Measurements from ENCODE around the gene ARHGAP35. TPM values are rescaled to one million over a fixed set of nuclear protein-coding genes. Genes with fewer than 3 reads are reported as not detected.
"Not testable (repeated sequence)": the region's sequence is repeated elsewhere in the genome, so short reads cannot be mapped to it uniquely, and the experiment has no call there.

Gene ARHGAP35
- polyA plus RNA-seq, 3 donors = 8.3 to 14.8 (median 13.4) TPM

DNA sequence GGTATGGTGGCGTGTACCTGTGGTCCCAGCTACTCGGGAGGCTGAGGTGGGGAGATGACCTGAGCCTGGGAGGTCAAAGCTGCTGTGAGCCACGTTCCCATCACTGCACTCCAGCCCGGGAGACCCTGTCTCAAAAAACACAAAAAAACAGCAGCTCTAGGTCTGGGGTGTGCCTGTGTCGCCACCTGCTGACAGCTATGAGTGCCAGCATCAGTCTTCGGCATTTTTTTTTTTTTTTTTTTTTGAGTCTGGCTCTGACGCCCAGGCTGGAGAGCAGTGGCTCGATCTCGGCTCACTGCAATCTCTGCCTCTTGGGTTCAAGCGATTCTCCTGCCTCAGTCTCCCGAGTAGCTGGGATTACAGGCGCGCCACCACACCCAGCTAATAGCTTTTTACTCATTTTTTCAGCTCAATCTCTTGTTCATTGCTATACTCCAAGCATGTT is 20.3 kb upstream of the ARHGAP35 start:
- H3K27ac ChIP-seq (ENCODE audit: low read depth, low read length) = no peak overlapping the region
- 16 to 28% (median 16%) methylated on average over 11 to 13 of the region's 13 CpGs for WGBS, 3 donors

DNA sequence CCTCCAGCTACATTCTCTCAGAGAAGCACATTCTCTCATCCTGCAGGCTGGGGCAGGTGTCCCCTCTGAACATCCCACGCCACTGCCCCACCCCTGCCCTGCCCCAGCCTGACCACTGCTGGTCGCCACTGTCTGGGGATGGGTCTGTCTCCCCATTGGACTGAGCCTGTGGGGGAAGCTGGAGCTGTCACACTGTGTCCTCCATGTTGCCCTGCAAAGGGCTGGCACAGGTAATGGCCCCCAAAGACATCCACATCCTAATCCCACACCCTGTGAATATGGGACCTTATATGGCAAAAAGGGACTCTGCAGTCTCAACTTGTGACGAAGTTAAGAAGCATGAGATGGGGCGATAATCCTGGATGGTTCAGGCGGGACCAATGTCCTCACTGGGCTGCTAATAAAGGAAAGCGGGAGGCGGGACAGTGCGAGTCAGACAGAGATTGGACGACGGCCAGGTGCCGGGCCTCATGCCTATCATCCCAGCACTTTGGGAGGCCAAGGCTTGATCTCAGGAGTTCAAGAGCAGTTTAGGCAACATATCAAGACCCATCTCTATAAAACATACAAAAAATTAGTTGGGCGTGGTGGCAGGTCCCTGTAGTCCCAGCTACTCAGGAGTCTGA is 19.2 kb upstream of the ARHGAP35 start:
- whole genome bisulfite sequencing, 3 donors = 56 to 79% (median 72%) methylated on average over 12 of the region's 12 CpGs
- H3K27ac ChIP-seq (ENCODE audit: low read depth, low read length) = no peak overlapping the region

DNA sequence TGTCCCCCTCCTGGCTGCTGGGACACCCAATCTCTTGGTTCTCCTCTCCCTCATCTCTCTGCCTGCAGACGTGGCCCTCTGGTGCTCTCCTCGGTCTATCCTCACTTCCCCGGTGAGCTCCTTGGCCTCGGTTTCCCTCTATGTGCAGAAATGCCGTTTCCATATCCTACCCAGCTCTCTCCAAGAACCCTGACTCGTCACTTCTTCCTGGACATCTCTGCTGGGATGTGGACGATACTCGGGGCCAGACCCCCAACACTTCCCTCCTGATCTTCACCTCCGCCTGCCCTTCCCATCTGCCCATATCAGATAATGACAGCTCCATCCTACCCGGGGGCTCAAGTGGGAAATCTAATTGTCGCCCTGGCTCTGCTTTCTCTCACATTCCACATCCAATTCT is 18.0 kb upstream of the ARHGAP35 start:
- WGBS, 3 donors = 83 to 86% (median 86%) methylated on average over 11 of the region's 11 CpGs
- no peak overlapping the region for H3K27ac ChIP-seq (ENCODE audit: low read depth, low read length)

DNA sequence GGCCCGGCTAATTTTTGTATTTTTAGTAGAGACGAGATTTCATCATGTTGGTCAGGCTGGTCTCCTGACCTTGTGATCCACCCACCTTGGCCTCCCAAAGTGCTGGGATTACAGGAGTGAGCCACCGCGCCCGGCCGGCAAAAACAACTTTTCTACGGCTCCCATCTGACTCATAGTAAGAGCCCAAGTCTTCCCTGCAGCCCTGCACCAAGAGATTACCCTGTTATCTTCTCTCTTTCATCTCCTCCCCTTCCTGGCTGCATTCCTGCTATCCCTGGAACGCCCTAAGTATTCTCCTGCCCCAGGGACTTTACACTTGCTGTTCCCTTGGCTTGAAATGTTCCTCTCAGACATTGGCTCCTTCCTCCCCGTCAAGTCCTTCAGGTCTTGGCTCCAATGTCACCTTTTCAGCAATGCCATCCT is 16.7 kb upstream of the ARHGAP35 start:
- H3K27ac ChIP-seq (ENCODE audit: low read depth, low read length) = no peak overlapping the region

DNA sequence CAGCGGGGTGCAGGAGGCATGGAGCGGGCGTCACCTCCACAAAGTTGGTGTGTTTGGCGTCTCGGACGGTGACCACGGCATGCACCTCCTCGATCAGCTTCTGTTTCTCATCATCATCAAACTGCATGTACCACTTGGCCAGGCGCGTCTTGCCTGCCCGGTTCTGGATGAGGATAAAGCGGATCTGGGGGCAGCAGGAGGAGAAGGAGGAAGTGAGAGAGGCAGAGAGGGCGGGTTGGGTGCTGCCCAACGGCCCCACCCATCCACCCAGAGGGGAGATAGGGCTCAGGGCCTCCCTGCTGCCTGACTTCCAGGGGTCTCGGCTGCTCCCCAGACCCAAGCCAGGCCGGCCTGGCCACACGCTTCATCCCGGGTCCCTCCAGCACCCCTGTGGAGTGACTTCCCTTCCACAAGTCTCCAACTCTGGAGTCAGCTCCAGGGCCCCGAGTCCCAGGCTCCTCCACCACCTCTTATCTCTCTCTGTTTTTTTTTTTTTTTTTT is 14.8 kb upstream of the ARHGAP35 start:
- H3K27ac ChIP-seq (ENCODE audit: low read depth, low read length) = no peak overlapping the region
- 78 to 84% (median 83%) methylated on average over 18 to 19 of the region's 19 CpGs for WGBS, 3 donors

More for the DNA sequence above, 16.7 kb upstream of the ARHGAP35 start:
- WGBS, 3 donors = 78 to 86% (median 80%) methylated on average over 9 of the region's 9 CpGs

DNA sequence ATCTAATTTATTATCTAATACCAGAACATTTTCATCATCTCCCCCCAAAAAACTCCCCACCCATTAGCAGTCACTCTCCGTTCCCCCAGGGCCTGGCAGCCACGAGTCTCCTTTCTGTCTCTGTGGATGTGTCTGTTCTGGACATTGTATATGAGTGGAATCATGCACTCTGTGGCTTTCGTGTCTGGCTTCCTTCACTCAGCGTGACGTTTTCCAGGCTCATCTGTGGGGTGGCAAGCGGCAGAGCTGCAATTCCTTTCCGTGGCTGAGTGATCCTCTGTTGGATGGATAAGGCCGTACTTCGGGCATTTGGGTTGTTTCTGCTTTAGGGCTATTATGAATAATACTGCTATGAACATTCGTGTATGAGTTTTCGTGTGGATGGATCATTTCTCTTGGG is 13.3 kb upstream of the ARHGAP35 start:
- H3K27ac ChIP-seq (ENCODE audit: low read depth, low read length) = no peak overlapping the region
- 87 to 93% (median 89%) methylated on average over 11 of the region's 11 CpGs for WGBS, 3 donors

DNA sequence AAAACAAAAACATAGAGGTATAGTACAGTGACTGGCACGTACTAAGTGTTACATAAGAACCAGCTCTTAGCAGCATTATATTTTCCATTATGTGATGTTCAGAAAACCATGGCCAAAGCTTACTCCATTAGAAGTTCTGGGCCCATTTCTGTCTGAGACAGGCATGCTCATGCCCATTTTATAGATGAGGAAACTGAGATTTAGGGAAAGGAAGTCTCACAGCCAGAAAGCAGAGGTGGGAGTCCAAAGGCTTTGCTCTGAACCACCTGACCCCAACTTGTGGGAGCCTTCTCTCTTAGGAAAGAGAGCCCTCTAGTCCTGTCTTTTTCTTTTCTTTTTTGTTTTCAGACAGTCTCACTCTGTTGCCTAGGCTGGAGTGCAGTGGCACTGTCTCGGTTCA is 12.4 kb upstream of the ARHGAP35 start:
- 86 to 89% (median 87%) methylated on average over 2 of the region's 2 CpGs for WGBS, 3 donors
- H3K27ac ChIP-seq (ENCODE audit: low read depth, low read length) = no peak overlapping the region

DNA sequence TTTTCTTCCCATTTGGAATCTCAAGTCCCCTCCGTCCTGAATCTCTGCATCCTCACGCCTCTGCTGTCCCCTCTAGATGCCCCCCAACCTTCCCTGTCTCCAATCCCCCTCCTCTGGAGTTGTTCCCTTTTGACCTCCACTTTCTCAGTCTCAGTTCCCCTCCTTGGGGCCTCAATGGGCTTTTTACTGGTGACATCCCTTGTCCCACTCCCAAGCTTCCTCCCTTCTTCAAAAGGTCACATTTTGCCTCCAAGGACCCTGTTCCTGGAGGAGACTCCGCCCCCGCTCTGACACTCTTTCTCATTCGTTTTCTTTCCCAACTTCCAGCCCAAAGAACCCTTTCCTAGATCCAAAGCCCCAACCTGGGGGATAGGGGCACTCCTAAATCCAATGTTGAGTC is 11.2 kb upstream of the ARHGAP35 start:
- 38 to 42% (median 41%) methylated on average over 5 of the region's 5 CpGs for WGBS, 3 donors
- peak overlapping the region; percentile 61 for H3K27ac ChIP-seq (ENCODE audit: low read depth, low read length)

DNA sequence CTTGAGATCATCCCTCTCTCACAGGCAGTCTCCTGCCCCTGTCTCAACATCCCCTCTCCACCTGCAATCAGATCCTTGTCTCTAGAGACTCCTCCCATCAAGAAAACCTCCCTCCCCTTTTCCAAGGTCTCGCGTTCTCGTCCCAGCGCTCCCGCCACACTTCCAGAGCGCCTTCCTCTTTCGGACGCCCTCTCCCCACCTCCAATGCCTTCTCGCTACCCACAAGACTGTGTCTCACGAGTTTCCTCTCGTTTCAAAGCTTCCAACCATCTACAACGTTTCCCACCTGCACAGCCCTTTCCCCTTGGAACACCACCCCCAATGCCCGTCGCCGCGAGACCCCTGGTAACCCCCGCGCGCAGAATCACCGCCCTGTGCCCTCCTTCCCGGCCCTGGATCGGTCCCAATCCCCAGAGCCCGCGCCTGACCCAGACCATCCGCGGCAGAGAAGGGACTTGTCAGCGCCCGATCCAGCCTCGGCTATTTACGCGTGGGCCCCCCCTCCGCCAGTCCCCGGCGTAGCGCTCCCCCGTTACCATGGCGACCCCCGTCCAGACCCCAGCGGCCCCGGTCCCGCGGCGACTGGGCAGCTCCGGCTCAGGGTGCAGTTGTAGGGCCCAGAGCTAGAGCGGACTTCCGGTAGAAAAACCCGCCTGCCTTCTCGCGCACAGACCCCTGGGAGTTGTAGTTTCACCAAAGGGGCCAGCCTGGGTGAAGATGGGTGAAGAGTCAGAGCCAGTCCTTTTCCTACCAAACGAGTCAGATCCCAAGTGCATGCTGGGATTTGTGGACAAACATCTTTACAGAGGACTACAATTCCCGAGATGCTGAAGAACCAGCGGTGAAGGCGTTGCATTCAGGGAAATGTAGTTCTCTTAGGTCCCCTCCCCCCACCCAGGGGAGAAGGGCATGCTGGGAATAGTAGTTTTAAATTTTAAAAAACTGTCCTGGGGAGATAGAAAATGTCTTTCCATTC is 10.3 kb upstream of the ARHGAP35 start, which contains the start of gene AP2S1:
Gene AP2S1, minus strand, starts transcription at position 619 of the 976 bp plus-strand sequence. Its CDS starts 80 bp downstream, at position 539.
- 0 to 1% (median 1%) methylated on average over 49 to 53 of the region's 53 CpGs for WGBS, 3 donors
- peak within 1 kb of the TSS; percentile 9 for H3K27ac ChIP-seq (ENCODE audit: low read depth, low read length)

DNA sequence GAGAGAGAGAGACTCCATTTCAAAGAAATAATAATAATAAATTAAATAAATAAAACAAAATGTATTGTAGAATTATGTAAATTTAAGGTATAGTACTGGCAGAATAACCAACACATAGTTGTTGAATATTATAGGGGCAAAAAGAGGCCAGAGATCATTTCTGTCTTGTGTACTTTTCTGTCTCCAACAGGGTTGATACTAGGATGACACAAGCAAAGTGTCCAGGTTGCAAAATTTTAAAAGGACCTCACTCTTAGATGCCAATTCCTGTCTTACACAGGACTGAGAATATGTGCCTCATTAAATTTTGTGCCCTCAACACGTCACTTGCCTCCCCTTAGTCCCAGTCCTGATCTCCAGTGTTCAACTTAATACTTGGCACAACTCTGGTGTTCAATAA is 8.0 kb upstream of the ARHGAP35 start:
- WGBS, 3 donors = 87 to 91% (median 88%) methylated on average over 1 of the region's 1 CpG
- no peak overlapping the region for H3K27ac ChIP-seq (ENCODE audit: low read depth, low read length)

DNA sequence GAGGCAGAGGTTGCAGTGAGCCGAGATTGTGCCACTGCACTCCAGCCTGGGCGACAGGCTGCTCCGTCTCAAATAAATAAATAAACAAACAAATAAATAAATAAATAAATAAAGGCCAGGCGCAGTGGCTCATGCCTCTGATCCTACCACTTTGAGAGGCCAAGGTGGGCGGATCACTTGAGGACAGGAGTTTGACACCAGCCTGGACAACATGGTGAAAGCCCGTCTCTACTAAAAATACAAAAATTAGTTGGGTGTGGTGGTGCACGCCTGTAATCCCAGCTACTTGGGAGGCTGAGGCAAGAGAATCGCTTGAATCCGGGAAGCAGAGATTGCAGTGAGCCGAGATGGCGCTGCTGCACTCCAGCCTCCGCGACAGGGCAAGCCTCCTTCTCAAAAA is 6.1 kb upstream of the ARHGAP35 start:
- 78 to 86% (median 85%) methylated on average over 13 of the region's 13 CpGs for WGBS, 3 donors
- H3K27ac ChIP-seq (ENCODE audit: low read depth, low read length) = not testable (repeated sequence)

DNA sequence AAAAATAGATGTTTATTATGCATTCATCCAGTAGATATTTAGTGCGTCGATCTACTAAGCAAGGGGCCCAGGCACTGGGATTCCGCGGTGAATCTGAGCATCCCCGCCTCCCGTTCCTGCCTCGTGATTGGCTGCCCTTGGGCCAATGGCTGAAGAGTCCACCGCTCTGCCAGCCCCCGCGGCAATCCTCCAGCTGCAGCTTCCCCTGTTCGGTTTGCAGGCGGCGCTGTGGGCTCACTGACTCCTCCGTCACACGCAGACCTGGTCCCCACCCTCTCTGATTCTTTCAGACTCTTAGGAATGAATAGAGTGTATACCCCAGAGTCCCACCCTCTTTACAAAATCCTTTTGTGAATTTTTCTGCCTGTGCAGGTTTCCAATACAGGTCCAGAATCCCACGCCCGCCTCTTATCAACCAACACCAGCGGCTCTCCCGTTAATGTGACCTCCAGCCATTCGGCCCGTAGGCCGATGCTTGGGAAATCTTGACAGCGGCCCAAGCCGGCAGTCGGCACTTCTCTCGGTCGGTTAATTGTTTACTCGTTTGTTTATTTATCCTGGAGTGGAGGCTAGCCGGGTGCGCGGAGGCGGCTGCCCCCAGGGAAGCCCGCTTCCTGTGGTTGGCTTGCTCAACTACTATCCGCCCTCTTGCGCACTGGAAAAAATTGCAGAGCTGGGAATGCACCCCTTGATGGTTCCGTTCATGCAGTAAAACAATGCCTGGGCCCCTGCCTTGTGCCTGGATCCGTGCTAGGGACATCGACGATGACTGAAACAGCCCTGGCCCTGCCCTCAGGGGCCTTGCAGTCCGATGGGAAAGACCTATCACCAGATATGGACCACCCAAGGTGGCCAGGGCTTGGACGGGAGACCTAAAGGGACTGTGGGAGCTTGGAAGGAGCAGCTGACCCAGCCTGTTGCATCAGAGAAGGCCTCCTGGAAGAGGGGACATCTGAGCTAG is 4.5 kb upstream of the ARHGAP35 start:
- 4 to 5% (median 4%) methylated on average over 41 of the region's 41 CpGs for WGBS, 3 donors
- no peak overlapping the region for H3K27ac ChIP-seq (ENCODE audit: low read depth, low read length)

DNA sequence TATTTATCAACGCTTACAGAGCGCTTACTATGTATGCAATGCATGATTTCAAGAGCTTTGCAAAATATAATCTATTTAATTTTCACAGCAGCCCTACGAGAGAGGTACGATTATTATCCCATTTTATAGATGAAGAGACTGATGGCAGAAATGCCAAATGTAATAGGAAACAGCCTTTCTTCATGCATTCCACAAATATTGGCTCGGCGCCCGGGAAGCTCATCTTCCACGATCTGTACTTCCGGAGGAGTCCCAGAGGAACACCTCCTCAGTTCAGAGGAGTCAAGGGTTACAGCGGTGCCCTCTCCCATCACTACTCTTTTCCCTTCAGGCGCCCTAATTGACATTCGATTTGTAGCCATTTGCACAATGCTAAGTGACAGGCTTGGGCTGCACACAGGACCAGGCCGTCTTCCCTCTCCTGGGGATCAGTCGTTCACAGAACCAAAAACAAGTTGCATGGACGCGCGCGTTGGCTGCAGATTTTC is 1.1 kb upstream of the ARHGAP35 start:
- H3K27ac ChIP-seq (ENCODE audit: low read depth, low read length) = no peak overlapping the region
- WGBS, 3 donors = 12 to 18% (median 15%) methylated on average over 18 of the region's 18 CpGs

DNA sequence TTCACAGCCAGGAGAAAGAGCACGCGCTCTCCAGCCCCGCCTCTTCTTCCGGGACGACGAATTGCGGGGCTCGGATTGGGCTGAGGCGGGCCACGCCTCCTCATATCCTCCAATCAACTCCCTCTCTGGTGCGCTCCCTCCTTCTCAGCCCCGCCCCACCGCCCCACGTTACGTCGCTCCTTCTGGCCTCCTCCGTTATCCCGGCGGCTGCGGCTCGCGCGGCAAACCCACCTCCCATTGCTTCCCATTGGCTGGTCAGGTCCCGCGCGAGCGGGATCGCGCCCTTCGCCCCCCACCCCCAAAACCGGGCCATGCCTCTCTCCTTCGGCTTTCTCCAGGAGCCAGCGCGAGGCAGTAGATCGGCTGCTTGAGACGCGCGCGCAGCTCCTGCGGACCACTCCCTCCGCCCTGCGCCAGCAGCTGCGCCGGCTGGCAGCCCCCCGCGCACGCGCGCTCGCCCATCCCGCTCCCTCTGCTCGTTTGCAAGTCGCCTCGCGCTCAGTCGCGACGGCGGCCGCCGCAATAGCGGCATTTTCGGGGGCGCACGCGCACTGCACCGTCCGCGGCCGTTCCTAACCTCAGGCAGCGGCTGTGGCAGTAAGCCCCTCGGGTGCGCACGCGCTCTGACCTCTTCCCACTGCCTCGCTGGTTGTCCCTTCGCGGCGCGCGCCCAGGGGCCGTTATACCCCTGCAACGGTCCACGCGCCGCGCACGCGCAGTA is 512 bp upstream of the ARHGAP35 start:
- WGBS, 3 donors = 0 to 1% (median 1%) methylated on average over 63 to 89 of the region's 89 CpGs
- peak overlapping the region; percentile 3 for H3K27ac ChIP-seq (ENCODE audit: low read depth, low read length)

DNA sequence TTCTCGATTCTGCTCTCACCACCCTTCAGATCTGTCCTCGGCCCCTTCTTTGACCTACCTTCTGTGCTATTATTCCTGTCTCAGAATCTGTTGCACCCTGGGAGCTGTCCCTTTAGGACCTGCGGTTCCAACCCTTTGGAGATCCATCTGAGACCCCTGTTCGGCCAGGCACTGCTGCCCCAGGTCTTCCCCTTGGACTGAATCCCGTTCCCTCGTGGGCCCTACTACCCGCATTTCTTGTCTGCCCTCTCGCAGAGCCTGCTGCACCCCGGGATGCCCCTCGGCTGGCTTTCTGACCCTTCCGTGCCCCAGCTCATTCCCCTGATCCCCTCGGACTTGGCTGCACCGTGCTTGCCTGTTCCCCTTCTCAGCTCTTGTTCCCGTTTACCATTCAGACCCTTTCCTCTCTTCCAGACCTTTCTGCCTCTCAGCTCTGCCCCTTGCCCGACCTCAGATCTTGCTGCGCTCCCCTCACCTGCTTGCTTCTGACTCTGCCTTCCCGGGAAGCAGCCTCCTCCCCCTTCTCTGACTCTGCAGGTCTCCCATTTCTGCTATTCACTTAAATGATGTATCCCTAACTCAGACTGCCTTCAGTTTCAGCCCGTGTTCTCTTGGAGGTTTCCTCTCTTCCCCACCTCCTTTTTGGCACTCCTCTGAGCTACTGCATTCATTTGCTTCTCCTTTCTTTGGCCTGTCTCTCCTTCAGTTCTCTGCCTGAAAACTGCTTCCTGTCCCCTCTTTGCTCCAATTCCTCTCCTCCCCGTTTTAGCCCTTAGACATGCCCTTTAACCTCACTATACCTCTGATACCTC is 1.1 kb downstream of the ARHGAP35 start:
- WGBS, 3 donors = 0 to 1% (median 0%) methylated on average over 19 of the region's 19 CpGs
- H3K27ac ChIP-seq (ENCODE audit: low read depth, low read length) = no peak overlapping the region

DNA sequence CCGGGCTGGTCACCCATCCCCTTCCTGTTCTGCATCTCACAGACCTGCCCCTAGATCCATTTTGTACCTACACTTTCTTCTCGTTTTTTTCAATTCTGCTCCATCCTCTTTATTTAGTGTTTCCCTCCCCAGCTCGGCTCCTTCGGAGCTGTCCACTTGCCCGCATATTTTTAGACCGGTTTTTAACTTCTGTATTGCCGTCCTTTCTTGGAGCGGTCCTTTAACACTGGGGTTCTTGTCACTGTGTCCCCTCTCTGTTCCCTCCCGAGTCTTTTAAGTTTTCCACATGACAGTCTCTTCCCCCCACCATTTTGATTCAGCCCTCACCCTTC is 1.7 kb downstream of the ARHGAP35 start:
- no peak overlapping the region for H3K27ac ChIP-seq (ENCODE audit: low read depth, low read length)
- WGBS, 3 donors = 21 to 27% (median 21%) methylated on average over 9 of the region's 9 CpGs
